ENCODE results near the gene SLC25A4.
A peak's percentile ranks its signal among the peaks of the same experiment; 100 is the strongest.
"Not testable (repeated sequence)": the region's sequence is repeated elsewhere in the genome, so short reads cannot be mapped to it uniquely, and the experiment has no call there.

SLC25A4 gene

GRCh38 chr4:185192059-185192458 lies 49.0 kb downstream of the SLC25A4 start:
- H3K9me3 ChIP-seq (ENCODE audit: control insufficient read depth, insufficient read depth, low read depth, low read length): no peaks in the 10 kb centered on the region
- no peak overlapping the region for H3K27ac ChIP-seq (ENCODE audit: extremely low read depth, low read depth, low read length)
- ChIA-PET POLR2A (no interaction called here), CTCF (no interaction called here)
- peaks cover 7% of the 10 kb centered on the region; the same call in 1 of the 2 replicates for H3K4me1 ChIP-seq (ENCODE audit: control insufficient read depth, insufficient read depth, low read length)
- H3K4me3 ChIP-seq (ENCODE audit: low read depth, low read length): no peak overlapping the region
- peaks cover 4 to 17% of the 10 kb centered on the region in 2 experiments; a peak in 2 of 3 replicates for H3K36me3 ChIP-seq (ENCODE audit: control insufficient read depth in 2 of 2, insufficient read depth in 1 of 2, low read length in 2 of 2)
- no peak for TF ChIP-seq ZNF302 (tag by site-specific recombination; IDR thresholded peaks at IDR 0.05; ENCODE audit: low read depth)
- no peak for TF ChIP-seq ZNF112 (tag by site-specific recombination; IDR thresholded peaks at IDR 0.05)
- TF ChIP-seq PATZ1 (tag by site-specific recombination; IDR thresholded peaks at IDR 0.05): no peak
- no peak for TF ChIP-seq ZNF146 (tag by site-specific recombination; IDR thresholded peaks at IDR 0.05)
- TF ChIP-seq ZEB2 (tag by site-specific recombination; IDR thresholded peaks at IDR 0.05): no peak
- no peak for TF ChIP-seq ZNF571 (tag by site-specific recombination; IDR thresholded peaks at IDR 0.05)
- no peak for TF ChIP-seq OVOL3 (tag by site-specific recombination; IDR thresholded peaks at IDR 0.05)
- TF ChIP-seq ZNF701 (tag by site-specific recombination; IDR thresholded peaks at IDR 0.05): no peak
- TF ChIP-seq ZNF560 (tag by site-specific recombination; IDR thresholded peaks at IDR 0.05; ENCODE audit: borderline replicate concordance): no peak
- TF ChIP-seq IKZF3 (tag by site-specific recombination; IDR thresholded peaks at IDR 0.05): no peak

- POLR2A ChIA-PET: no interaction called here
- CTCF ChIA-PET: interaction anchor here (2.2 kb wide), 1 partner anchor 11 kb away, joined by 13 read pairs; no protein-coding TSS in a partner anchor
- TF ChIP-seq ZNF354C (tag by site-specific recombination; IDR thresholded peaks at IDR 0.05; ENCODE audit: borderline replicate concordance, low read depth) (no peak), ZNF248 (tag by site-specific recombination; IDR thresholded peaks at IDR 0.05) (no peak), ZNF366 (tag by site-specific recombination; conservative IDR thresholded peaks at IDR 0.05) (0 out of 2 replicates have a peak, but pooled peaks have one; percentile 14), SCRT2 (tag by site-specific recombination; IDR thresholded peaks at IDR 0.05) (0 out of 2 replicates have a peak, but pooled peaks have one; percentile 14), OSR2 (tag by site-specific recombination; IDR thresholded peaks at IDR 0.05) (0 out of 2 replicates have a peak, but pooled peaks have one; percentile 9), ZNF423 (tag by site-specific recombination; IDR thresholded peaks at IDR 0.05) (no peak), KLF8 (tag by site-specific recombination; IDR thresholded peaks at IDR 0.05) (0 out of 2 replicates have a peak, but pooled peaks have one; percentile 17), ZSCAN23 (tag by site-specific recombination; IDR thresholded peaks at IDR 0.05) (no peak), ZNF48 (tag by site-specific recombination; IDR thresholded peaks at IDR 0.05) (no peak)
- no peak overlapping the region for H3K4me3 ChIP-seq (ENCODE audit: low read depth, low read length)
- H3K36me3 ChIP-seq (ENCODE audit: control insufficient read depth in 2 of 2, insufficient read depth in 1 of 2, low read length in 2 of 2): peaks cover 0 to 7% of the 10 kb centered on the region in 2 experiments; a peak in 2 of 3 replicates
- H3K9me3 ChIP-seq (ENCODE audit: control insufficient read depth, insufficient read depth, low read depth, low read length): no peaks in the 10 kb centered on the region
- peaks cover 7% of the 10 kb centered on the region; the same call in 1 of the 2 replicates for H3K4me1 ChIP-seq (ENCODE audit: control insufficient read depth, insufficient read depth, low read length)
- H3K27ac ChIP-seq (ENCODE audit: extremely low read depth, low read depth, low read length): no peak overlapping the region
These were observed 52.1 kb downstream of the SLC25A4 start for GRCh38 chr4:185194924-185195888.

- H3K36me3 ChIP-seq (ENCODE audit: control insufficient read depth in 2 of 2, insufficient read depth in 1 of 2, low read length in 2 of 2): no peaks in the 10 kb centered on the region; a peak in 1 of 3 replicates
- H3K27ac ChIP-seq (ENCODE audit: extremely low read depth, low read depth, low read length): no peak overlapping the region
- POLR2A ChIA-PET: interaction anchor here (0.9 to 1.2 kb wide), 2 partner anchors 13 to 54 kb away, joined by 3 read pairs; partner anchors contain the start of genes SLC25A4 and SNX25
- H3K4me1 ChIP-seq (ENCODE audit: control insufficient read depth, insufficient read depth, low read length): peaks cover 9% of the 10 kb centered on the region
- H3K9me3 ChIP-seq (ENCODE audit: control insufficient read depth, insufficient read depth, low read depth, low read length): no peaks in the 10 kb centered on the region
- H3K4me3 ChIP-seq (ENCODE audit: low read depth, low read length): no peak overlapping the region
- CTCF ChIA-PET: interaction anchor here (0.7 to 2.7 kb wide), 2 partner anchors 12 to 407 kb away, joined by 5 to 12 read pairs; no protein-coding TSS in a partner anchor
- TF ChIP-seq PRDM6 (tag by site-specific recombination; IDR thresholded peaks at IDR 0.05): 0 out of 2 replicates have a peak, but pooled peaks have one; percentile 5
- no peak for TF ChIP-seq SP3 (tag by site-specific recombination; IDR thresholded peaks at IDR 0.05)
These were observed 53.4 kb downstream of the SLC25A4 start for GRCh38 chr4:185196437-185196836.

GRCh38 chr4:185198189-185198588 lies 55.1 kb downstream of the SLC25A4 start:
- H3K9me3 ChIP-seq (ENCODE audit: control insufficient read depth, insufficient read depth, low read depth, low read length); POLR2A ChIA-PET; H3K36me3 ChIP-seq (ENCODE audit: control insufficient read depth in 2 of 2, insufficient read depth in 1 of 2, low read length in 2 of 2); H3K27ac ChIP-seq (ENCODE audit: extremely low read depth, low read depth, low read length); H3K4me3 ChIP-seq (ENCODE audit: low read depth, low read length): not testable (repeated sequence)
- peaks cover 13% of the 10 kb centered on the region for H3K4me1 ChIP-seq (ENCODE audit: control insufficient read depth, insufficient read depth, low read length)
- CTCF ChIA-PET: interaction anchor here (0.6 to 2.7 kb wide), 3 partner anchors 14 to 123 kb away, joined by 3 to 12 read pairs (median 3); no protein-coding TSS in a partner anchor
